K562 (cell line): ENCODE data around the gene TMEM139. TPM values are rescaled to one million over a fixed set of nuclear protein-coding genes. Genes with fewer than 3 reads are reported as not detected.

Experiments used
- CBX3 ChIP-seq, 2 experiments: IDR thresholded peaks; 1 replicate in 1 of 2; 2 replicates in 1 of 2; pipeline ENCODE4 v1.6.1; 2012; ENCODE audit warnings: inconsistent platforms in 2 of 2, low read length in 2 of 2, borderline replicate concordance in 1 of 2, control low read depth in 1 of 2
- DNMT1 ChIP-seq: fragments of 450-650 bp; IDR thresholded peaks from 2 replicates; pipeline ENCODE4 v1.6.1; 2016; ENCODE audit warnings: antibody characterized with exemption, mild to moderate bottlenecking
- FOXA3 ChIP-seq, 2 experiments: fragments of 450-650 bp in 1 of 2; sonication (generic) in 1 of 2; formaldehyde crosslinking; IDR thresholded peaks in 1 of 2; conservative IDR thresholded peaks in 1 of 2; 2 replicates each; pipeline versions ENCODE4 v1.4.0 to v1.8.0; 2020 to 2022; ENCODE audit warnings: mild to moderate bottlenecking in 2 of 2, missing genetic modification reagents in 1 of 2
- HNRNPK ChIP-seq: fragments of 200-400 bp; formaldehyde crosslinking; IDR thresholded peaks from one replicate; pipeline ENCODE4 v1.6.1; 2018; ENCODE audit warnings: mild to moderate bottlenecking, low read depth, low read length; ENCODE audit not compliant: poor library complexity, severe bottlenecking
- KAT8 ChIP-seq: fragments of 450-650 bp; IDR thresholded peaks from 2 replicates; pipeline ENCODE4 v1.6.1; 2016; ENCODE audit warnings: low read depth, mild to moderate bottlenecking
- KLF1 ChIP-seq: fragments of 450-650 bp; IDR thresholded peaks from 2 replicates; pipeline ENCODE4 v1.6.1; 2016; ENCODE audit warnings: missing genetic modification characterization, missing compliant biosample characterization
- L3MBTL2 ChIP-seq: fragments of 450-650 bp; IDR thresholded peaks from 2 replicates; pipeline ENCODE4 v1.6.1; 2016; ENCODE audit warnings: mild to moderate bottlenecking, moderate library complexity
- MCM3 ChIP-seq: fragments of 450-650 bp; IDR thresholded peaks from 2 replicates; pipeline ENCODE4 v1.6.1; 2016
- MED1 ChIP-seq: sonication (generic); formaldehyde crosslinking; IDR thresholded peaks from 2 replicates; pipeline ENCODE4 v1.8.1; 2023; ENCODE audit warnings: missing genetic modification reagents, borderline replicate concordance
- MIER1 ChIP-seq: fragments of 450-650 bp; IDR thresholded peaks from 2 replicates; pipeline ENCODE4 v1.6.1; 2016; ENCODE audit warnings: antibody characterized with exemption, mild to moderate bottlenecking, low read depth
- MTA1 ChIP-seq: fragments of 450-650 bp; IDR thresholded peaks from 2 replicates; pipeline ENCODE4 v1.6.1; 2017; ENCODE audit warnings: borderline replicate concordance
- POLR2H ChIP-seq: IDR thresholded peaks from 2 replicates; pipeline ENCODE4 v1.6.1; 2016; ENCODE audit warnings: missing genetic modification characterization, low read depth, mild to moderate bottlenecking, control low read depth, missing compliant biosample characterization, moderate library complexity
- SMARCC2 ChIP-seq: fragments of 450-650 bp; IDR thresholded peaks from 2 replicates; pipeline ENCODE4 v1.6.1; 2017; ENCODE audit warnings: antibody characterized with exemption, moderate library complexity, mild to moderate bottlenecking, low read depth
- TAF15 ChIP-seq: fragments of 200-400 bp; formaldehyde crosslinking; IDR thresholded peaks from 2 replicates; pipeline ENCODE4 v1.6.1; 2017; ENCODE audit warnings: mild to moderate bottlenecking, low read depth, low read length, moderate library complexity
- ZEB2 ChIP-seq: fragments of 450-650 bp; IDR thresholded peaks from 2 replicates; pipeline ENCODE4 v1.6.1; 2016
- ZNF347 ChIP-seq: fragments of 450-650 bp; formaldehyde crosslinking; IDR thresholded peaks from 2 replicates; pipeline ENCODE4 v1.4.0; 2020; ENCODE audit warnings: low read depth, mild to moderate bottlenecking, moderate library complexity
- ZNF57 ChIP-seq: fragments of 450-650 bp; formaldehyde crosslinking; IDR thresholded peaks from 2 replicates; pipeline ENCODE4 v1.4.0; 2020; ENCODE audit warnings: mild to moderate bottlenecking, moderate library complexity
- ZNF589 ChIP-seq: fragments of 200-800 bp; sonication (Bioruptor generic); IDR thresholded peaks from 2 replicates; pipeline ENCODE4 v1.6.1; 2016; ENCODE audit warnings: low read depth, missing genetic modification characterization, missing compliant biosample characterization
- polyA plus RNA-seq, 8 experiments: library from polyadenylated mRNA; depleted of rRNA in 4 of 8; stranded (reverse) in 5 of 8; unstranded in 3 of 8; fragments of >200 nt; fragmentation: Nextera tagmentation in 2 of 8; fragmentation: Illumina TruSeq in 1 of 8; extraction: Ambion mirVana in 2 of 8; extraction: Trizol in 1 of 8; gene quantifications; 2 replicates each; pipeline versions ENCODE4 v1.2.1 to v1.2.3, GENCODE V29; 2011 to 2014; ENCODE audit warnings: inconsistent platforms in 1 of 8, missing spikeins in 1 of 8
- total RNA-seq, 7 experiments: library from RNA; depleted of rRNA in 6 of 7; stranded (reverse); fragments of >200 nt in 6 of 7; fragmentation: Illumina TruSeq in 2 of 7; extraction: Trizol in 2 of 7; gene quantifications; 2 replicates each; pipeline versions ENCODE4 v1.2.1 to v1.2.3, GENCODE V29; 2011 to 2021; ENCODE audit warnings: low replicate concordance in 1 of 7
- TF ChIP-seq, protein P1 (sequence below), 2 experiments: fragments of 450-650 bp in 1 of 2; sonication (generic) in 1 of 2; formaldehyde crosslinking; conservative IDR thresholded peaks; 2 replicates each; pipeline versions ENCODE4 v1.4.0 to v1.8.1; 2020 to 2022; ENCODE audit warnings: mild to moderate bottlenecking in 1 of 2, missing genetic modification reagents in 1 of 2
- TF ChIP-seq, protein P2 (sequence below): fragments of 450-650 bp; formaldehyde crosslinking; IDR thresholded peaks from 2 replicates; pipeline ENCODE4 v1.4.0; 2020; ENCODE audit warnings: mild to moderate bottlenecking, mixed read lengths
- TF ChIP-seq, protein P3 (sequence below): fragments of 250-450 bp; sonication (Bioruptor Pico); IDR thresholded peaks from 2 replicates; pipeline ENCODE4 v1.9.0; 2021; ENCODE audit warnings: mild to moderate bottlenecking, inconsistent platforms
- TF ChIP-seq, protein P4 (sequence below): IDR thresholded peaks from 2 replicates; pipeline ENCODE4 v1.6.1; 2014; ENCODE audit warnings: antibody characterized with exemption
- TF ChIP-seq, protein P5 (sequence below): IDR thresholded peaks from 2 replicates; pipeline ENCODE4 v1.6.1; 2012; ENCODE audit warnings: low read depth, low read length, improper control_type of control experiment, borderline replicate concordance

The TMEM139 gene
- total and polyA plus RNA-seq, 9 of the 15 experiments (the other 6 are each of a cell fraction or from before 2014, with no cell fraction given) = 0.27 to 1.8 (median 0.79) TPM

DNA sequence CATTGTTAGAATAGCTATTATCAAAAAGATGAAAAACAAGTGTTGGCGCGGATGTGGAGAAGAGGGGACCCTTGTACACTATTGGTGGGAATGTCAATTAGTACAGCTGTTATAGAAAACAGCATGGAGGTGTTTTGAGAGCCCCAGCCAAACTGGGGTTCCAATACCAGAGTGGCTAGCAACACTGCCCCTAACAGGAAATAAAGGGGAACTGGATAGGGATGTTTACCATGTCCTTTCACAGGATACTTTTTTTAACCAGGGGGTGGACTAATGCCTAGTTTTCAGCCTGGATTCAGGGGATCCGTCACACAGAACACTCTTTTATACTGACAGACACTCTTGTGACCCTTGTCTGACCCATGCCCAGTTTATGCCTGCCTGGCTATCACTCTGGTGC is 28.4 kb upstream of the TMEM139 start (continued):
- TF ChIP-seq MCM3 (no peak), KAT8 (no peak), ZNF57 (CRISPR knock-in tag) (no peak), L3MBTL2 (no peak), ZNF347 (no peak), CBX3 (IDR thresholded peaks at IDR 0.05; ENCODE audit: borderline replicate concordance in 1 of 2, low read length in 2 of 2) (no peak), POLR2H (tag) (no peak), SMARCC2 (0 out of 2 replicates have a peak, but pooled peaks have one; percentile 17), HNRNPK (no peak), MIER1 (no peak), TAF15 (no peak), FOXA3 (CRISPR knock-in tag; conservative IDR thresholded peaks at IDR 0.05 in 1 of 2, IDR thresholded peaks at IDR 0.05 in 1 of 2) (peak; percentile 33 to 52; a peak in 1 of 4 replicates), MED1 (CRISPR knock-in tag) (no peak), ZNF589 (CRISPR knock-in tag) (no peak), ZEB2 (no peak), KLF1 (tag) (no peak), DNMT1 (no peak), MTA1 (no peak)
- TF ChIP-seq, protein P1, sequence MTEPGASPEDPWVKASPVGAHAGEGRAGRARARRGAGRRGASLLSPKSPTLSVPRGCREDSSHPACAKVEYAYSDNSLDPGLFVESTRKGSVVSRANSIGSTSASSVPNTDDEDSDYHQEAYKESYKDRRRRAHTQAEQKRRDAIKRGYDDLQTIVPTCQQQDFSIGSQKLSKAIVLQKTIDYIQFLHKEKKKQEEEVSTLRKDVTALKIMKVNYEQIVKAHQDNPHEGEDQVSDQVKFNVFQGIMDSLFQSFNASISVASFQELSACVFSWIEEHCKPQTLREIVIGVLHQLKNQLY (CRISPR knock-in tag; conservative IDR thresholded peaks at IDR 0.05) = no peak
- TF ChIP-seq, protein P2, sequence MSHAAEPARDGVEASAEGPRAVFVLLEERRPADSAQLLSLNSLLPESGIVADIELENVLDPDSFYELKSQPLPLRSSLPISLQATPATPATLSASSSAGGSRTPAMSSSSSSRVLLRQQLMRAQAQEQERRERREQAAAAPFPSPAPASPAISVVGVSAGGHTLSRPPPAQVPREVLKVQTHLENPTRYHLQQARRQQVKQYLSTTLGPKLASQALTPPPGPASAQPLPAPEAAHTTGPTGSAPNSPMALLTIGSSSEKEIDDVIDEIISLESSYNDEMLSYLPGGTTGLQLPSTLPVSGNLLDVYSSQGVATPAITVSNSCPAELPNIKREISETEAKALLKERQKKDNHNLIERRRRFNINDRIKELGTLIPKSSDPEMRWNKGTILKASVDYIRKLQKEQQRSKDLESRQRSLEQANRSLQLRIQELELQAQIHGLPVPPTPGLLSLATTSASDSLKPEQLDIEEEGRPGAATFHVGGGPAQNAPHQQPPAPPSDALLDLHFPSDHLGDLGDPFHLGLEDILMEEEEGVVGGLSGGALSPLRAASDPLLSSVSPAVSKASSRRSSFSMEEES (CRISPR knock-in tag) = no peak
- TF ChIP-seq, protein P3, sequence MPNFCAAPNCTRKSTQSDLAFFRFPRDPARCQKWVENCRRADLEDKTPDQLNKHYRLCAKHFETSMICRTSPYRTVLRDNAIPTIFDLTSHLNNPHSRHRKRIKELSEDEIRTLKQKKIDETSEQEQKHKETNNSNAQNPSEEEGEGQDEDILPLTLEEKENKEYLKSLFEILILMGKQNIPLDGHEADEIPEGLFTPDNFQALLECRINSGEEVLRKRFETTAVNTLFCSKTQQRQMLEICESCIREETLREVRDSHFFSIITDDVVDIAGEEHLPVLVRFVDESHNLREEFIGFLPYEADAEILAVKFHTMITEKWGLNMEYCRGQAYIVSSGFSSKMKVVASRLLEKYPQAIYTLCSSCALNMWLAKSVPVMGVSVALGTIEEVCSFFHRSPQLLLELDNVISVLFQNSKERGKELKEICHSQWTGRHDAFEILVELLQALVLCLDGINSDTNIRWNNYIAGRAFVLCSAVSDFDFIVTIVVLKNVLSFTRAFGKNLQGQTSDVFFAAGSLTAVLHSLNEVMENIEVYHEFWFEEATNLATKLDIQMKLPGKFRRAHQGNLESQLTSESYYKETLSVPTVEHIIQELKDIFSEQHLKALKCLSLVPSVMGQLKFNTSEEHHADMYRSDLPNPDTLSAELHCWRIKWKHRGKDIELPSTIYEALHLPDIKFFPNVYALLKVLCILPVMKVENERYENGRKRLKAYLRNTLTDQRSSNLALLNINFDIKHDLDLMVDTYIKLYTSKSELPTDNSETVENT (CRISPR knock-in tag) = no peak
- TF ChIP-seq, protein P4, sequence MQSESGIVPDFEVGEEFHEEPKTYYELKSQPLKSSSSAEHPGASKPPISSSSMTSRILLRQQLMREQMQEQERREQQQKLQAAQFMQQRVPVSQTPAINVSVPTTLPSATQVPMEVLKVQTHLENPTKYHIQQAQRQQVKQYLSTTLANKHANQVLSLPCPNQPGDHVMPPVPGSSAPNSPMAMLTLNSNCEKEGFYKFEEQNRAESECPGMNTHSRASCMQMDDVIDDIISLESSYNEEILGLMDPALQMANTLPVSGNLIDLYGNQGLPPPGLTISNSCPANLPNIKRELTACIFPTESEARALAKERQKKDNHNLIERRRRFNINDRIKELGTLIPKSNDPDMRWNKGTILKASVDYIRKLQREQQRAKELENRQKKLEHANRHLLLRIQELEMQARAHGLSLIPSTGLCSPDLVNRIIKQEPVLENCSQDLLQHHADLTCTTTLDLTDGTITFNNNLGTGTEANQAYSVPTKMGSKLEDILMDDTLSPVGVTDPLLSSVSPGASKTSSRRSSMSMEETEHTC = no peak
- TF ChIP-seq, protein P5, sequence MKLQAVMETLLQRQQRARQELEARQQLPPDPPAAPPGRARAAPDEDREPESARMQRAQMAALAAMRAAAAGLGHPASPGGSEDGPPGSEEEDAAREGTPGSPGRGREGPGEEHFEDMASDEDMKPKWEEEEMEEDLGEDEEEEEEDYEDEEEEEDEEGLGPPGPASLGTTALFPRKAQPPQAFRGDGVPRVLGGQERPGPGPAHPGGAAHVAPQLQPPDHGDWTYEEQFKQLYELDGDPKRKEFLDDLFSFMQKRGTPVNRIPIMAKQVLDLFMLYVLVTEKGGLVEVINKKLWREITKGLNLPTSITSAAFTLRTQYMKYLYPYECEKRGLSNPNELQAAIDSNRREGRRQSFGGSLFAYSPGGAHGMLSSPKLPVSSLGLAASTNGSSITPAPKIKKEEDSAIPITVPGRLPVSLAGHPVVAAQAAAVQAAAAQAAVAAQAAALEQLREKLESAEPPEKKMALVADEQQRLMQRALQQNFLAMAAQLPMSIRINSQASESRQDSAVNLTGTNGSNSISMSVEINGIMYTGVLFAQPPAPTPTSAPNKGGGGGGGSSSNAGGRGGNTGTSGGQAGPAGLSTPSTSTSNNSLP = no peak
